Endothelial cell (in vitro differentiated cells): ENCODE data around the gene STRN4. TPM values are rescaled to one million over a fixed set of nuclear protein-coding genes. Genes with fewer than 3 reads are reported as not detected.

Source experiments
- DNase-seq: peaks from one replicate; pipeline ENCODE4 v3.0.0; 2021; ENCODE audit warnings: low spot score
- H3K27ac Mint-ChIP-seq: one replicate; pipeline ENCODE4 v1.8.0; 2021; ENCODE audit warnings: mixed read lengths, inconsistent platforms; ENCODE audit not compliant: unreplicated experiment
- H3K27me3 Mint-ChIP-seq: one replicate; pipeline ENCODE4 v1.8.0; 2021; ENCODE audit warnings: mild to moderate bottlenecking, moderate library complexity, mixed read lengths, inconsistent platforms; ENCODE audit not compliant: unreplicated experiment
- H3K36me3 Mint-ChIP-seq: one replicate; pipeline ENCODE4 v1.8.0; 2021; ENCODE audit warnings: mild to moderate bottlenecking, low read depth, mixed read lengths, inconsistent platforms; ENCODE audit not compliant: unreplicated experiment
- H3K4me1 Mint-ChIP-seq: one replicate; pipeline ENCODE4 v1.8.0; 2021; ENCODE audit warnings: mild to moderate bottlenecking, mixed read lengths, inconsistent platforms; ENCODE audit not compliant: unreplicated experiment
- H3K4me3 Mint-ChIP-seq: one replicate; pipeline ENCODE4 v1.8.0; 2021; ENCODE audit warnings: mild to moderate bottlenecking, mixed read lengths, inconsistent platforms; ENCODE audit not compliant: unreplicated experiment
- H3K9me3 Mint-ChIP-seq: one replicate; pipeline ENCODE4 v1.8.0; 2021; ENCODE audit warnings: mixed read lengths, inconsistent platforms; ENCODE audit not compliant: unreplicated experiment
- total RNA-seq: library from RNA; stranded (reverse); fragmentation: NEBNext Ultra II Directional; extraction: Animal tissue kit (Norgen Biotek cat#: 25700); gene quantifications from one replicate; pipeline ENCODE4 v1.2.1, GENCODE V29; 2021; ENCODE audit not compliant: unreplicated experiment
- TF ChIP-seq, protein P1 (sequence below): fragments of 200-600 bp; sonication (generic); IDR thresholded peaks from one replicate; pipeline ENCODE4 v1.5.0; 2021; ENCODE audit warnings: antibody characterized with exemption; ENCODE audit not compliant: unreplicated experiment

STRN4 gene
- total RNA-seq, 1 donor from 2014 or later: 111 TPM

DNA sequence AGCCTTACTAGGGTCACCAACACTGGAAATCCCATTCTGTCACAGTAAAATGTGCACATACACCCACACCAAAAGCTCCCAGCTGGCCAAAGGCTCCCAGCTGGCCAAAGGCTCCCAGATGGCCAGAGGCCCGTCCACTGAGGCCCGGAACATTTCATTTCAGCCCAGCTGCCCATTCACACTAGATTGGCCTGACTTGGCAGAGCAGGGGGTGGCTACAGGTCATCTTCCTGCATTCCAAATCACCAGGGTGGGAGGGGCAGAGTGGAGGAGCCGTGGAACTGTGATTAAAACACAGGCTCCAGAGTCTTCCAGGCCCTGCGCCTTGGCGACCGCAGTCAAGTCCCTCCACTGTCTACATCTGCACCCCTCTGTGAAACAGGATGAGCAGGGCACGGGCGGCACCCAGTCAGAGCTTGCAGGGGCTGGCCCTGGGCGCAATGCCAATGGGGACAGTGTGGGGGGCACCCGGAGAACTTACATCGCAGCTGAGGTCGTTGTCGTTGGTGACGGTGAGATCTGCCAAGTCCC, 19.2 kb downstream of the STRN4 start:
- TF ChIP-seq, protein P1, sequence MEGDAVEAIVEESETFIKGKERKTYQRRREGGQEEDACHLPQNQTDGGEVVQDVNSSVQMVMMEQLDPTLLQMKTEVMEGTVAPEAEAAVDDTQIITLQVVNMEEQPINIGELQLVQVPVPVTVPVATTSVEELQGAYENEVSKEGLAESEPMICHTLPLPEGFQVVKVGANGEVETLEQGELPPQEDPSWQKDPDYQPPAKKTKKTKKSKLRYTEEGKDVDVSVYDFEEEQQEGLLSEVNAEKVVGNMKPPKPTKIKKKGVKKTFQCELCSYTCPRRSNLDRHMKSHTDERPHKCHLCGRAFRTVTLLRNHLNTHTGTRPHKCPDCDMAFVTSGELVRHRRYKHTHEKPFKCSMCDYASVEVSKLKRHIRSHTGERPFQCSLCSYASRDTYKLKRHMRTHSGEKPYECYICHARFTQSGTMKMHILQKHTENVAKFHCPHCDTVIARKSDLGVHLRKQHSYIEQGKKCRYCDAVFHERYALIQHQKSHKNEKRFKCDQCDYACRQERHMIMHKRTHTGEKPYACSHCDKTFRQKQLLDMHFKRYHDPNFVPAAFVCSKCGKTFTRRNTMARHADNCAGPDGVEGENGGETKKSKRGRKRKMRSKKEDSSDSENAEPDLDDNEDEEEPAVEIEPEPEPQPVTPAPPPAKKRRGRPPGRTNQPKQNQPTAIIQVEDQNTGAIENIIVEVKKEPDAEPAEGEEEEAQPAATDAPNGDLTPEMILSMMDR: no peak
- peaks cover 37% of the 10 kb centered on the region for H3K36me3 Mint-ChIP-seq
- DNase-seq: no peak
- peaks cover 20% of the 10 kb centered on the region for H3K27me3 Mint-ChIP-seq
- H3K9me3 Mint-ChIP-seq: no peaks in the 10 kb centered on the region
- H3K4me1 Mint-ChIP-seq: peaks cover 20% of the 10 kb centered on the region
- peak overlapping the region; percentile 31 for H3K27ac Mint-ChIP-seq
- H3K4me3 Mint-ChIP-seq: no peak overlapping the region

DNA sequence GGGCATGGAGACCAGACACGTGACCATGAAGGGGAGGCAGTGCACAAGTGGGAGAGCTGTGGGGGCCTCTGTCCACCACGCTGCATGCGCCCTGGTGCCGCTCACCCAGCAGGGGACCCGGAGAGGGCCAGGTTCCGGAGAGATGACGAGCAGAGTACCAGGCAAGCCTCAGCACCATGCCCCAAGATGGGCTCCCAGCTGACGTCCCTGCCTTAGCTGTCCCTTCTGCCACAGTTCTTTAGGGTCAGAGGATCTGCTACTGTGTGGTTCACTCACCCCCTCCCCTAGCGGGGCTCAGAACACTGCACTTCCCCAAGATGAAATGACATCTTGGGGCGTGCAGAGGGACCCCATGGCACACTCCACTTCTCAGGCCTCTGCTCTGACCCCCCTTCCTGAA, 19.7 kb downstream of the STRN4 start:
- Mint-ChIP-seq H3K4me1 (peaks cover 23% of the 10 kb centered on the region), H3K9me3 (no peaks in the 10 kb centered on the region), H3K36me3 (peaks cover 33% of the 10 kb centered on the region), H3K27ac (peak overlapping the region; percentile 57), H3K27me3 (peaks cover 18% of the 10 kb centered on the region), H3K4me3 (peak overlapping the region; percentile 77)
- DNase-seq: no peak
- TF ChIP-seq, protein P1: no peak

DNA sequence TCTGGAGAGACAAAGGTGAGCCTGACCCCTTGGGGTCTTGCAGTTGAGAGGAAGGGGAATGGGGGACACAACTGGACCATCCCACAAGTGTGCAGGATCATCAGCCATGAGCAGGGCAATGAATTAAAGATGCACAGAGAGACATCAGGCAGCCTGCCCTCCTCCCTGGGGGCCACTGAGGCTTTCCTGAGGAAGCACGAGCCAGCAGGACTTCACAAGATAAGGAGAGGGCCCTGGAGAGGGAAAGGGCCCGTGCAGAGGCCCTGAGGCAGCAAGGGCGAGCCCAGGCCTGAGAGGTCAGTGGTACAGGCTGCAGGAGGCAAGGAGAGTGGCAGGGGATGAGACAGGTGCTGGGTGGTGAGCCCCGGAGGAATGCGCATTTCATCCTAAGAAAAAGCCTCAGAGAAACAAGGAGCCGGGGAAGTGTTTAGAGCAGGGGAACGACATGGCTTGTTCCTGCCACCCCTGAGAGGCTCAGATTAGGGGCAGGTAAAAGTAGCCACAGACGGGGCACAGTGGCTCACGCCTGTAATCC, 20.3 kb downstream of the STRN4 start:
- Mint-ChIP-seq H3K27me3 (peaks cover 15% of the 10 kb centered on the region), H3K4me3 (peak overlapping the region; percentile 77), H3K36me3 (peaks cover 31% of the 10 kb centered on the region), H3K9me3 (no peaks in the 10 kb centered on the region), H3K4me1 (peaks cover 23% of the 10 kb centered on the region), H3K27ac (peak overlapping the region; percentile 61)
- TF ChIP-seq, protein P1: no peak
- DNase-seq: no peak

DNA sequence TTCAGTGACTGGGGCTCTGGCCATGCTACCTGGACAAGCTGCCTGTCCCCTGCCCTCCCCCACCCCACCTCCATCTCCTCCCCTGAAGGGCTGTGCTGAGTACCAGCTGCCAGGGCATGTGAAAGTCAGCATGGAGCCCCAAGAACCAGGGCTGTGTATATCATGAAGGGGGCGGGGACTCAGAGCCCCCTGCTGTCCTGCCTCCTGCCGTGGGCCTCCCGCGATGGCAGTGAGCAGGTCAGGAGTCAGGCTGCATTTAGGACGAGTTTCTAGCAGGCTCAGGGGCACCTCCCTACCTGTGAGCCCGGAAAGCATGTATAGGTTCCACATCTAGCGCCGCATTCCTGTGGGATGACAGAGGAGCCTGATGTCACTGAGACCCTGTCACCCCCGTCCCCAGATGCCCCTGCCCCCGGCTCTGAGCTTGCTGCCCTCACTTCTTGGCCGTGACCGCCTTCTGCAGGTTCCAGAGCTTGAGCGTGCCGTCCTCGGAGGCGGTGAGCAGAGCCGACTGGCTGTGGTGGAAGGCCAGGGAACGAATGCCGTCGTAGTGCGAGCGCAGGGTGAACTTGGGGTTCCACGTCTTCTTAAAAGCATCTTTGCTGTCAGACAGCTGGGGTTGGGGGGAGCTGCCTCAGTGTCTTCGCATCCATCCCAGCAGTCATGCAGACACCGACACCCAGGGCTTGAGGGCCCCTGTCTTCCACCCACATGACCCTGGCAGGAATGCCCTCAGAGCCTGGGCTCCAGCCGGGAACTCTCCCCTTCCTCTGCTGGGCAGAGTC, 21.0 kb downstream of the STRN4 start:
- peaks cover 23% of the 10 kb centered on the region for H3K4me1 Mint-ChIP-seq
- H3K27ac Mint-ChIP-seq: peak overlapping the region; percentile 61
- TF ChIP-seq, protein P1: no peak
- H3K36me3 Mint-ChIP-seq: peaks cover 30% of the 10 kb centered on the region
- no peak for DNase-seq
- H3K27me3 Mint-ChIP-seq: peaks cover 20% of the 10 kb centered on the region
- no peaks in the 10 kb centered on the region for H3K9me3 Mint-ChIP-seq
- no peak overlapping the region for H3K4me3 Mint-ChIP-seq

DNA sequence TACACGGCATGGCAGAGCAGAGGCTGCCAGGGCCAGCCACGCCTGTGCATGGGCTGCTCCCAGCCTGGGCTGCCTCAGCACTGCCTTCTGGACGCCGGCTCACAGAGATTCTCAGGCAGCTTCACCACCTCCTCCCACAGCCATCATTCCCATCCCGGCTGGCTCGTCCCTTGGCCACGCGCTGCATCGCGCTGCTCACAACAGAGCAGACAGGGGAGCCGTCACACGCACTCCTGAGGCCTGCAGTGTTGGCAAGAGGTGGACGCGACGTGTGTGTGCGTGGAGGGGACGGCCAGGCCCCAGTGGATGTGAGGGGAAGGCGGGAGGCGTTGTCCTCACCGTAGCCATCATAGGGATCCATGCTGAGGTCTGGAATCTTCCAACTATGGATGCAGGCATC, 21.8 kb downstream of the STRN4 start:
- Mint-ChIP-seq H3K4me3 (no peak overlapping the region), H3K27ac (no peak overlapping the region), H3K27me3 (peaks cover 20% of the 10 kb centered on the region), H3K9me3 (no peaks in the 10 kb centered on the region), H3K36me3 (peaks cover 32% of the 10 kb centered on the region), H3K4me1 (peaks cover 23% of the 10 kb centered on the region)
- TF ChIP-seq, protein P1: no peak
- DNase-seq: no peak
